IPS DF 4.7 (cell line): ENCODE data around the gene CFAP57.
A peak's percentile ranks its signal among the peaks of the same experiment; 100 is the strongest.

Experiments used
- DNase-seq: peaks from one replicate; pipeline ENCODE4 v3.0.0-alpha.2; 2013; ENCODE audit warnings: low spot score; ENCODE audit errors: extremely low read depth

The CFAP57 gene

GRCh38 chr1:43225168-43225567 is 53.0 kb downstream of the CFAP57 start:
- no peak for DNase-seq

- peak; percentile 85 for DNase-seq
These were observed 55.1 kb downstream of the CFAP57 start for GRCh38 chr1:43227143-43227764.

- DNase-seq, result no peak
These were observed 58.0 kb downstream of the CFAP57 start for GRCh38 chr1:43229826-43230780.

GRCh38 chr1:43232074-43232473 is 59.9 kb downstream of the CFAP57 start:
- no peak for DNase-seq

GRCh38 chr1:43232482-43232881 is 60.4 kb downstream of the CFAP57 start:
- no peak for DNase-seq

GRCh38 chr1:43233631-43234030 is 61.5 kb downstream of the CFAP57 start:
- no peak for DNase-seq

GRCh38 chr1:43234267-43234666 is 62.1 kb downstream of the CFAP57 start:
- no peak for DNase-seq

- DNase-seq, result no peak
These were observed 62.9 kb downstream of the CFAP57 start for GRCh38 chr1:43235040-43235439.

GRCh38 chr1:43235451-43236121 is 63.5 kb downstream of the CFAP57 start:
- DNase-seq, result no peak

GRCh38 chr1:43237121-43237520 is 65.0 kb downstream of the CFAP57 start:
- no peak for DNase-seq

GRCh38 chr1:43238085-43238484 is 66.0 kb downstream of the CFAP57 start:
- DNase-seq, result peak; percentile 44

- DNase-seq, result no peak
These were observed 66.9 kb downstream of the CFAP57 start for GRCh38 chr1:43238991-43239469.

GRCh38 chr1:43239484-43239883 is 67.4 kb downstream of the CFAP57 start:
- no peak for DNase-seq

- DNase-seq, result no peak
These were observed 69.3 kb downstream of the CFAP57 start for GRCh38 chr1:43241413-43241836.

- no peak for DNase-seq
These were observed 71.2 kb downstream of the CFAP57 start for GRCh38 chr1:43243299-43243698.

GRCh38 chr1:43246466-43247213 is 74.5 kb downstream of the CFAP57 start:
- no peak for DNase-seq

GRCh38 chr1:43247256-43247921 is 75.3 kb downstream of the CFAP57 start:
- DNase-seq, result no peak

GRCh38 chr1:43250351-43250761 is 78.2 kb downstream of the CFAP57 start:
- DNase-seq, result no peak

GRCh38 chr1:43251024-43251423 is 78.9 kb downstream of the CFAP57 start:
- no peak for DNase-seq

GRCh38 chr1:43252225-43252624 is 80.1 kb downstream of the CFAP57 start:
- DNase-seq, result no peak

GRCh38 chr1:43253173-43253572 is 81.0 kb downstream of the CFAP57 start:
- no peak for DNase-seq
